Karpas-422 (cell line): ENCODE data around the gene IL3. TPM values are rescaled to one million over a fixed set of nuclear protein-coding genes. Genes with fewer than 3 reads are reported as not detected.

Source experiments
- DNase-seq: peaks from one replicate; pipeline ENCODE4 v3.0.0-alpha.2; 2015
- H2AFZ ChIP-seq: fragments of 200-600 bp; sonication (generic); 2 replicates; pipeline ENCODE4 v1.6.1; 2014; ENCODE audit warnings: antibody characterized with exemption, low read length, mixed read lengths
- H3K27ac ChIP-seq: fragments of 200-600 bp; sonication (generic); 2 replicates; pipeline ENCODE4 v1.5.1; 2014; ENCODE audit warnings: mild to moderate bottlenecking, low read length, moderate library complexity
- H3K27me3 ChIP-seq: fragments of 200-600 bp; sonication (generic); 2 replicates; pipeline ENCODE4 v1.6.1; 2014; ENCODE audit warnings: low read length, mixed read lengths
- H3K36me3 ChIP-seq: fragments of 200-600 bp; sonication (generic); 2 replicates; pipeline ENCODE4 v1.6.1; 2014; ENCODE audit warnings: low read length, mixed read lengths; ENCODE audit not compliant: insufficient read depth
- H3K4me1 ChIP-seq: fragments of 200-600 bp; sonication (generic); 2 replicates; pipeline ENCODE4 v1.6.1; 2014; ENCODE audit warnings: mild to moderate bottlenecking, low read length, mixed read lengths
- H3K4me2 ChIP-seq: fragments of 200-600 bp; sonication (generic); 2 replicates; pipeline ENCODE4 v1.6.1; 2014; ENCODE audit warnings: low read length, low read depth, mild to moderate bottlenecking; ENCODE audit not compliant: poor library complexity, severe bottlenecking
- H3K4me3 ChIP-seq: fragments of 200-600 bp; sonication (generic); 2 replicates; pipeline ENCODE4 v1.5.1; 2014; ENCODE audit warnings: mild to moderate bottlenecking, antibody characterized with exemption, low read length, mixed read lengths
- H3K79me2 ChIP-seq: fragments of 200-600 bp; sonication (generic); 2 replicates; pipeline ENCODE4 v1.6.1; 2014; ENCODE audit warnings: mild to moderate bottlenecking, low read length, mixed read lengths
- H3K9ac ChIP-seq: fragments of 200-600 bp; sonication (generic); 2 replicates; pipeline ENCODE4 v1.6.0; 2014; ENCODE audit warnings: low read length
- H3K9me2 ChIP-seq: fragments of 200-600 bp; sonication (generic), shearing (Covaris generic); replicated peaks from 2 replicates; pipeline ENCODE4 v1.6.0; 2014; ENCODE audit warnings: mild to moderate bottlenecking, low read length, moderate library complexity; ENCODE audit not compliant: insufficient read depth
- H3K9me3 ChIP-seq: fragments of 300-700, 200-600 bp; sonication (generic); 2 replicates; pipeline ENCODE4 v1.6.1; 2014; ENCODE audit warnings: low read length, mixed read lengths
- H4K20me1 ChIP-seq: fragments of 200-600 bp; sonication (generic); 2 replicates; pipeline ENCODE4 v1.6.1; 2014; ENCODE audit warnings: mild to moderate bottlenecking, antibody characterized with exemption, low read length, low read depth; ENCODE audit not compliant: insufficient read depth
- total RNA-seq: library from RNA; depleted of rRNA; stranded (reverse); fragments of >200 nt; shearing (Covaris generic); gene quantifications from 2 replicates; pipeline ENCODE4 v1.2.3, GENCODE V29; 2014; ENCODE audit warnings: low replicate concordance

Gene IL3
- total RNA-seq, 1 experiment from 2014 or later, result not detected

GRCh38 chr5:132069994-132070393, 9.5 kb downstream of the IL3 start:
- Histone ChIP-seq H3K36me3 (no peaks in the 10 kb centered on the region), H3K9ac (no peak overlapping the region), H2AFZ (no peak overlapping the region), H3K27ac (no peak overlapping the region), H3K9me3 (no peaks in the 10 kb centered on the region), H4K20me1 (no peaks in the 10 kb centered on the region; the same call in 1 of the 2 replicates), H3K9me2 (no peaks in the 10 kb centered on the region), H3K27me3 (no peaks in the 10 kb centered on the region), H3K4me3 (no peak overlapping the region), H3K4me2 (no peak overlapping the region), H3K4me1 (no peaks in the 10 kb centered on the region), H3K79me2 (no peaks in the 10 kb centered on the region)
- DNase-seq, result no peak

- Histone ChIP-seq H2AFZ (no peak overlapping the region), H4K20me1 (no peaks in the 10 kb centered on the region), H3K9ac (no peak overlapping the region), H3K4me1 (no peaks in the 10 kb centered on the region), H3K27me3 (no peaks in the 10 kb centered on the region), H3K4me2 (no peak overlapping the region), H3K4me3 (no peak overlapping the region), H3K9me2 (no peaks in the 10 kb centered on the region), H3K36me3 (no peaks in the 10 kb centered on the region), H3K79me2 (no peaks in the 10 kb centered on the region), H3K9me3 (no peaks in the 10 kb centered on the region), H3K27ac (no peak overlapping the region)
- no peak for DNase-seq
These were observed 10.2 kb downstream of the IL3 start for GRCh38 chr5:132070460-132071337.

- no peaks in the 10 kb centered on the region for H3K27me3 ChIP-seq
- H3K79me2 ChIP-seq, result no peaks in the 10 kb centered on the region
- no peaks in the 10 kb centered on the region for H3K9me3 ChIP-seq
- no peak for DNase-seq
- H3K4me1 ChIP-seq, result no peaks in the 10 kb centered on the region
- H3K4me2 ChIP-seq, result no peak overlapping the region
- H3K4me3 ChIP-seq, result no peak overlapping the region
- no peak overlapping the region for H2AFZ ChIP-seq
- no peaks in the 10 kb centered on the region for H3K9me2 ChIP-seq
- no peak overlapping the region for H3K9ac ChIP-seq
- H3K27ac ChIP-seq, result no peak overlapping the region
- no peaks in the 10 kb centered on the region for H4K20me1 ChIP-seq
- H3K36me3 ChIP-seq, result no peaks in the 10 kb centered on the region
These were observed 10.9 kb downstream of the IL3 start for GRCh38 chr5:132071338-132071707.

GRCh38 chr5:132072070-132072469, 11.6 kb downstream of the IL3 start:
- no peaks in the 10 kb centered on the region for H3K4me1 ChIP-seq
- H3K27ac ChIP-seq, result no peak overlapping the region

GRCh38 chr5:132072528-132072927, 12.1 kb downstream of the IL3 start:
- H3K27me3 ChIP-seq, result no peaks in the 10 kb centered on the region
- no peak overlapping the region for H3K9ac ChIP-seq
- no peak overlapping the region for H3K4me3 ChIP-seq
- H3K4me1 ChIP-seq, result no peaks in the 10 kb centered on the region
- H3K27ac ChIP-seq, result no peak overlapping the region
- H3K9me2 ChIP-seq, result no peaks in the 10 kb centered on the region
- no peak for DNase-seq
- H4K20me1 ChIP-seq, result no peaks in the 10 kb centered on the region
- no peaks in the 10 kb centered on the region for H3K9me3 ChIP-seq
- no peaks in the 10 kb centered on the region for H3K79me2 ChIP-seq
- H3K36me3 ChIP-seq, result no peaks in the 10 kb centered on the region
- no peak overlapping the region for H3K4me2 ChIP-seq
- no peak overlapping the region for H2AFZ ChIP-seq

More at GRCh38 chr5:132072070-132072469, 11.6 kb downstream of the IL3 start:
- H3K79me2 ChIP-seq, result no peaks in the 10 kb centered on the region
- no peak overlapping the region for H2AFZ ChIP-seq
- H3K9me2 ChIP-seq, result no peaks in the 10 kb centered on the region
- H3K36me3 ChIP-seq, result no peaks in the 10 kb centered on the region
- H3K4me3 ChIP-seq, result no peak overlapping the region
- H3K9ac ChIP-seq, result no peak overlapping the region
- DNase-seq, result no peak
- H3K4me2 ChIP-seq, result no peak overlapping the region
- H3K9me3 ChIP-seq, result no peaks in the 10 kb centered on the region
- no peaks in the 10 kb centered on the region for H4K20me1 ChIP-seq
- no peaks in the 10 kb centered on the region for H3K27me3 ChIP-seq

GRCh38 chr5:132073231-132074013, 13.0 kb downstream of the IL3 start, which contains the start of gene CSF2:
Gene CSF2, plus strand, starts transcription at chr5:132073789. Its CDS starts 35 bp downstream, at chr5:132073824.
- no peak within 1 kb of the TSS for H3K4me2 ChIP-seq
- no peaks in the 10 kb centered on the region for H3K9me3 ChIP-seq
- DNase-seq, result no peak
- no peaks in the 10 kb centered on the region for H3K79me2 ChIP-seq
- H2AFZ ChIP-seq, result no peak within 1 kb of the TSS
- no peaks in the 10 kb centered on the region for H4K20me1 ChIP-seq
- no peaks in the 10 kb centered on the region for H3K9me2 ChIP-seq
- H3K4me3 ChIP-seq, result no peak within 1 kb of the TSS
- H3K4me1 ChIP-seq, result no peaks in the 10 kb centered on the region
- no peak within 1 kb of the TSS for H3K27ac ChIP-seq
- no peaks in the 10 kb centered on the region for H3K36me3 ChIP-seq
- no peak within 1 kb of the TSS for H3K9ac ChIP-seq
- H3K27me3 ChIP-seq, result no peaks in the 10 kb centered on the region

GRCh38 chr5:132074091-132074771, 13.8 kb downstream of the IL3 start:
- no peaks in the 10 kb centered on the region for H3K36me3 ChIP-seq
- H3K4me3 ChIP-seq, result no peak overlapping the region
- no peaks in the 10 kb centered on the region for H3K79me2 ChIP-seq
- no peak overlapping the region for H3K9ac ChIP-seq
- no peaks in the 10 kb centered on the region for H3K27me3 ChIP-seq
- DNase-seq, result no peak
- no peaks in the 10 kb centered on the region for H3K9me3 ChIP-seq
- H4K20me1 ChIP-seq, result no peaks in the 10 kb centered on the region
- H3K9me2 ChIP-seq, result no peaks in the 10 kb centered on the region
- no peaks in the 10 kb centered on the region for H3K4me1 ChIP-seq
- H3K4me2 ChIP-seq, result no peak overlapping the region
- no peak overlapping the region for H2AFZ ChIP-seq
- H3K27ac ChIP-seq, result no peak overlapping the region
